Fibroblast of skin of abdomen (primary cell): ENCODE measurements around the gene MXRA8.
"Not testable (repeated sequence)": the region's sequence is repeated elsewhere in the genome, so short reads cannot be mapped to it uniquely, and the experiment has no call there.

Experiments
- DNase-seq: peaks from one replicate; pipeline ENCODE4 v3.0.0-alpha.2; 2013

The MXRA8 gene

GRCh38 chr1:1318777-1319645, 39.3 kb downstream of the MXRA8 start:
- DNase-seq, result no peak

GRCh38 chr1:1318131-1318652, 40.2 kb downstream of the MXRA8 start:
- DNase-seq, result peak; percentile 91

GRCh38 chr1:1317420-1317819, 40.9 kb downstream of the MXRA8 start:
- no peak for DNase-seq

GRCh38 chr1:1316199-1316598, 42.2 kb downstream of the MXRA8 start:
- not testable (repeated sequence) for DNase-seq

GRCh38 chr1:1315435-1315954, 42.9 kb downstream of the MXRA8 start:
- DNase-seq, result no peak

- no peak for DNase-seq
These were observed 43.5 kb downstream of the MXRA8 start for GRCh38 chr1:1314678-1315335.

GRCh38 chr1:1314237-1314586, 44.1 kb downstream of the MXRA8 start:
- DNase-seq, result no peak

- no peak for DNase-seq
These were observed 44.7 kb downstream of the MXRA8 start for GRCh38 chr1:1313500-1314236.

- no peak for DNase-seq
These were observed 45.7 kb downstream of the MXRA8 start for GRCh38 chr1:1312450-1313314.

- DNase-seq, result no peak
These were observed 46.9 kb downstream of the MXRA8 start for GRCh38 chr1:1311107-1312104.

GRCh38 chr1:1310476-1311053, 47.8 kb downstream of the MXRA8 start:
- DNase-seq, result no peak

GRCh38 chr1:1310109-1310385, 48.3 kb downstream of the MXRA8 start:
- no peak for DNase-seq

- DNase-seq, result no peak
These were observed 48.9 kb downstream of the MXRA8 start for GRCh38 chr1:1309251-1310108.

- no peak for DNase-seq
These were observed 49.6 kb downstream of the MXRA8 start for GRCh38 chr1:1308756-1309250.

- peak; percentile 93 for DNase-seq
These were observed 50.2 kb downstream of the MXRA8 start, which contains the start of the genes ACAP3 and PUSL1 for GRCh38 chr1:1307923-1308755. Gene ACAP3 (minus strand): TSS chr1:1307930. CDS start chr1:1307815, 115 bp downstream. Gene PUSL1 (plus strand): TSS chr1:1308597. CDS start chr1:1308644, 47 bp downstream.

GRCh38 chr1:1307261-1307922, 51.0 kb downstream of the MXRA8 start:
- DNase-seq, result no peak

- DNase-seq, result no peak
These were observed 51.6 kb downstream of the MXRA8 start for GRCh38 chr1:1306661-1307260.
